Stimulated activated CD8-positive, alpha-beta memory T cell treated with anti-CD3 and anti-CD28 coated beads, Interleukin-15, amount 100 ng/mL, for 48 hours (primary cell): Measurements from ENCODE around the gene CYSRT1.
A peak's percentile ranks its signal among the peaks of the same experiment; 100 is the strongest.

Source experiments
- DNase-seq, 2 donors: peaks; one replicate each; pipeline ENCODE4 v3.0.0-alpha.2; 2020; ENCODE audit warnings: low read depth in 2 of 2

Gene CYSRT1

GRCh38 chr9:137190315-137190856, 34.6 kb upstream of the CYSRT1 start:
- DNase-seq: no peak

- no peak for DNase-seq
Observed at GRCh38 chr9:137191245-137191644, 33.7 kb upstream of the CYSRT1 start.

GRCh38 chr9:137191691-137192447, 33.1 kb upstream of the CYSRT1 start:
- no peak for DNase-seq

GRCh38 chr9:137192448-137192780, 32.6 kb upstream of the CYSRT1 start:
- DNase-seq: no peak

GRCh38 chr9:137192859-137193258, 32.1 kb upstream of the CYSRT1 start:
- DNase-seq: no peak

- no peak for DNase-seq
Observed at GRCh38 chr9:137193771-137194170, 31.2 kb upstream of the CYSRT1 start.

GRCh38 chr9:137194388-137194787, 30.6 kb upstream of the CYSRT1 start:
- DNase-seq: no peak

- no peak for DNase-seq
Observed at GRCh38 chr9:137194909-137195308, 30.1 kb upstream of the CYSRT1 start.

- no peak for DNase-seq
Observed at GRCh38 chr9:137195525-137196220, 29.3 kb upstream of the CYSRT1 start.

- DNase-seq: no peak
Observed at GRCh38 chr9:137198051-137198901, 26.7 kb upstream of the CYSRT1 start.

GRCh38 chr9:137198902-137199283, 26.1 kb upstream of the CYSRT1 start:
- no peak for DNase-seq

- DNase-seq: no peak
Observed at GRCh38 chr9:137199411-137200121, 25.4 kb upstream of the CYSRT1 start.

GRCh38 chr9:137200311-137201204, 24.4 kb upstream of the CYSRT1 start, which contains the start of gene TPRN:
TPRN (minus strand) TSS chr9:137200741; CDS start chr9:137200711, 30 bp downstream.
- peak; percentile 98 to 99 for DNase-seq

- no peak for DNase-seq
Observed at GRCh38 chr9:137201205-137201868, 23.6 kb upstream of the CYSRT1 start.

GRCh38 chr9:137202966-137203365, 22.0 kb upstream of the CYSRT1 start:
- no peak for DNase-seq

GRCh38 chr9:137204731-137205125, 20.2 kb upstream of the CYSRT1 start:
- DNase-seq: no peak

GRCh38 chr9:137205126-137206069, 19.6 kb upstream of the CYSRT1 start, which contains the start of the genes NDOR1 and TMEM203:
NDOR1 (plus strand) TSS chr9:137205700; CDS start chr9:137205778, 78 bp downstream.
TMEM203 (minus strand) TSS chr9:137205648; CDS start chr9:137205414, 234 bp downstream.
- DNase-seq: peak; percentile 88 to 93

- no peak for DNase-seq
Observed at GRCh38 chr9:137206602-137207001, 18.4 kb upstream of the CYSRT1 start.

GRCh38 chr9:137211532-137211931, 13.4 kb upstream of the CYSRT1 start:
- no peak for DNase-seq
